Activated CD4-positive, alpha-beta memory T cell treated with anti-CD3 and anti-CD28 coated beads for 36 hours (primary cell): Measurements from ENCODE around the gene RHPN2. TPM values are rescaled to one million over a fixed set of nuclear protein-coding genes. Genes with fewer than 3 reads are reported as not detected.

Experiments used
- CTCF ChIA-PET: fragments of 350-600 bp; sonication (Branson Sonifier 250); formaldehyde crosslinking; loops from one replicate; lab custom pipeline; 2021; ENCODE audit warnings: antibody characterized with exemption, inconsistent platforms; lab: Charles Lee
- POLR2A ChIA-PET: fragments of 350-600 bp; sonication (Branson Sonifier 250); formaldehyde crosslinking; loops from one replicate; lab custom pipeline; 2021; ENCODE audit warnings: antibody characterized with exemption; lab: Charles Lee
- DNase-seq: peaks from one replicate; pipeline ENCODE4 v3.0.0-alpha.2; 2020
- H3K27ac Mint-ChIP-seq: one replicate; pipeline ENCODE4 v1.8.0; 2021; ENCODE audit warnings: mixed read lengths
- H3K27me3 Mint-ChIP-seq: one replicate; pipeline ENCODE4 v1.8.0; 2021; ENCODE audit warnings: mixed read lengths
- H3K36me3 Mint-ChIP-seq: one replicate; pipeline ENCODE4 v1.8.0; 2021; ENCODE audit warnings: mixed read lengths
- H3K4me1 Mint-ChIP-seq: one replicate; pipeline ENCODE4 v1.8.0; 2021; ENCODE audit warnings: low read depth, mixed read lengths
- H3K4me3 Mint-ChIP-seq: one replicate; pipeline ENCODE4 v1.8.0; 2021; ENCODE audit warnings: mild to moderate bottlenecking, mixed read lengths
- H3K9me3 Mint-ChIP-seq: one replicate; pipeline ENCODE4 v1.8.0; 2021; ENCODE audit warnings: mixed read lengths
- intact Hi-C: fragments of 100-400 bp; cut with micrococcal nuclease; formaldehyde crosslinking; loops from one replicate; pipeline ENCODE4 v1.15.1; 2023
- total RNA-seq, 2 experiments: library from RNA; stranded (reverse); gene quantifications; one replicate each; pipeline ENCODE4 v1.2.3, GENCODE V29; 2021

RHPN2 gene
- 1 to 10 TPM; 1.7 to 2.9 TPM for total RNA-seq

- ChIA-PET CTCF (no interaction called here), POLR2A (no interaction called here)
- intact Hi-C loops, result no loop called here
- Mint-ChIP-seq H3K9me3 (no peaks in the 10 kb centered on the region), H3K36me3 (no peaks in the 10 kb centered on the region), H3K4me3 (peak within 1 kb of the TSS; percentile 63), H3K27me3 (peaks cover 27% of the 10 kb centered on the region), H3K4me1 (peaks cover 2% of the 10 kb centered on the region), H3K27ac (no peak within 1 kb of the TSS)
- peak; percentile 73 for DNase-seq
These were observed at the start of gene RHPN2 for GRCh38 chr19:33064792-33065550. TSS of gene RHPN2 (minus strand) at chr19:33064888. CDS start at chr19:33064852, 36 bp downstream.

- ChIA-PET CTCF (interaction anchor here (1.1 kb wide), 1 partner anchor 11 kb away, joined by 7 read pairs; no protein-coding TSS in a partner anchor), POLR2A (no interaction called here)
- Mint-ChIP-seq H3K4me3 (no peak overlapping the region), H3K4me1 (no peaks in the 10 kb centered on the region), H3K27me3 (no peaks in the 10 kb centered on the region), H3K27ac (no peak overlapping the region), H3K36me3 (peaks cover 44% of the 10 kb centered on the region), H3K9me3 (no peaks in the 10 kb centered on the region)
- no peak for DNase-seq
- intact Hi-C loops, result no loop called here
These were observed 49.6 kb upstream of the RHPN2 start for GRCh38 chr19:33114312-33114711.

GRCh38 chr19:33111587-33111986, 46.9 kb upstream of the RHPN2 start:
- POLR2A ChIA-PET, result no interaction called here
- peaks cover 37% of the 10 kb centered on the region for H3K36me3 Mint-ChIP-seq
- CTCF ChIA-PET, result no interaction called here
- H3K27me3 Mint-ChIP-seq, result no peaks in the 10 kb centered on the region
- no peaks in the 10 kb centered on the region for H3K4me1 Mint-ChIP-seq
- intact Hi-C loops, result no loop called here
- DNase-seq, result no peak
- H3K9me3 Mint-ChIP-seq, result no peaks in the 10 kb centered on the region
- H3K4me3 Mint-ChIP-seq, result no peak overlapping the region
- no peak overlapping the region for H3K27ac Mint-ChIP-seq

- no peak for DNase-seq
- POLR2A ChIA-PET, result no interaction called here
- intact Hi-C loops, result no loop called here
These were observed 45.6 kb upstream of the RHPN2 start for GRCh38 chr19:33110137-33110910.

GRCh38 chr19:33108161-33108560, 43.5 kb upstream of the RHPN2 start:
- no peaks in the 10 kb centered on the region for H3K27me3 Mint-ChIP-seq
- peaks cover 35% of the 10 kb centered on the region for H3K36me3 Mint-ChIP-seq
- ChIA-PET CTCF (no interaction called here), POLR2A (no interaction called here)
- H3K27ac Mint-ChIP-seq, result no peak overlapping the region
- intact Hi-C loops, result no loop called here
- H3K4me1 Mint-ChIP-seq, result no peaks in the 10 kb centered on the region
- no peak for DNase-seq
- no peaks in the 10 kb centered on the region for H3K9me3 Mint-ChIP-seq
- no peak overlapping the region for H3K4me3 Mint-ChIP-seq

More at GRCh38 chr19:33110137-33110910, 45.6 kb upstream of the RHPN2 start:
- no peaks in the 10 kb centered on the region for H3K27me3 Mint-ChIP-seq
- no peaks in the 10 kb centered on the region for H3K9me3 Mint-ChIP-seq
- H3K4me1 Mint-ChIP-seq, result no peaks in the 10 kb centered on the region
- peaks cover 33% of the 10 kb centered on the region for H3K36me3 Mint-ChIP-seq
- no peak overlapping the region for H3K4me3 Mint-ChIP-seq
- H3K27ac Mint-ChIP-seq, result no peak overlapping the region
- CTCF ChIA-PET, result interaction anchor here (1.1 kb wide), 1 partner anchor 15 kb away, joined by 3 read pairs; no protein-coding TSS in a partner anchor

GRCh38 chr19:33102893-33103292, 38.2 kb upstream of the RHPN2 start:
- Mint-ChIP-seq H3K27me3 (no peaks in the 10 kb centered on the region), H3K9me3 (no peaks in the 10 kb centered on the region), H3K4me3 (no peak overlapping the region), H3K36me3 (peaks cover 34% of the 10 kb centered on the region), H3K4me1 (no peaks in the 10 kb centered on the region), H3K27ac (no peak overlapping the region)
- ChIA-PET CTCF (no interaction called here), POLR2A (no interaction called here)
- no peak for DNase-seq
- intact Hi-C loops, result no loop called here

GRCh38 chr19:33100894-33101644, 36.4 kb upstream of the RHPN2 start:
- peaks cover 44% of the 10 kb centered on the region for H3K36me3 Mint-ChIP-seq
- H3K4me1 Mint-ChIP-seq, result no peaks in the 10 kb centered on the region
- ChIA-PET CTCF (no interaction called here), POLR2A (no interaction called here)
- H3K27ac Mint-ChIP-seq, result no peak overlapping the region
- H3K9me3 Mint-ChIP-seq, result no peaks in the 10 kb centered on the region
- intact Hi-C loops, result no loop called here
- no peaks in the 10 kb centered on the region for H3K27me3 Mint-ChIP-seq
- no peak for DNase-seq
- no peak overlapping the region for H3K4me3 Mint-ChIP-seq

- Mint-ChIP-seq H3K4me1 (no peaks in the 10 kb centered on the region), H3K27ac (no peak overlapping the region), H3K27me3 (no peaks in the 10 kb centered on the region), H3K4me3 (no peak overlapping the region), H3K36me3 (peaks cover 51% of the 10 kb centered on the region), H3K9me3 (no peaks in the 10 kb centered on the region)
- no peak for DNase-seq
- intact Hi-C loops, result no loop called here
- POLR2A ChIA-PET, result no interaction called here
- CTCF ChIA-PET, result interaction anchor here (1.0 kb wide), 1 partner anchor 408 kb away, joined by 3 read pairs; no protein-coding TSS in a partner anchor
These were observed 33.4 kb upstream of the RHPN2 start for GRCh38 chr19:33098055-33098534.

GRCh38 chr19:33096005-33096404, 31.3 kb upstream of the RHPN2 start:
- no peaks in the 10 kb centered on the region for H3K27me3 Mint-ChIP-seq
- H3K4me1 Mint-ChIP-seq, result no peaks in the 10 kb centered on the region
- intact Hi-C loops, result no loop called here
- H3K36me3 Mint-ChIP-seq, result peaks cover 40% of the 10 kb centered on the region
- no peak overlapping the region for H3K4me3 Mint-ChIP-seq
- ChIA-PET CTCF (no interaction called here), POLR2A (no interaction called here)
- no peaks in the 10 kb centered on the region for H3K9me3 Mint-ChIP-seq
- no peak for DNase-seq
- H3K27ac Mint-ChIP-seq, result no peak overlapping the region

GRCh38 chr19:33094436-33095067, 29.9 kb upstream of the RHPN2 start:
- H3K27ac Mint-ChIP-seq, result no peak overlapping the region
- H3K36me3 Mint-ChIP-seq, result peaks cover 44% of the 10 kb centered on the region
- no peak for DNase-seq
- no peaks in the 10 kb centered on the region for H3K27me3 Mint-ChIP-seq
- no peak overlapping the region for H3K4me3 Mint-ChIP-seq
- intact Hi-C loops, result no loop called here
- no peaks in the 10 kb centered on the region for H3K4me1 Mint-ChIP-seq
- ChIA-PET POLR2A (no interaction called here), CTCF (interaction anchor here (0.7 kb wide), 1 partner anchor 123 kb away, joined by 3 read pairs; no protein-coding TSS in a partner anchor)
- H3K9me3 Mint-ChIP-seq, result no peaks in the 10 kb centered on the region

GRCh38 chr19:33093420-33094210, 28.9 kb upstream of the RHPN2 start:
- ChIA-PET POLR2A (no interaction called here), CTCF (no interaction called here)
- no peak overlapping the region for H3K27ac Mint-ChIP-seq
- H3K36me3 Mint-ChIP-seq, result peaks cover 46% of the 10 kb centered on the region
- H3K4me1 Mint-ChIP-seq, result no peaks in the 10 kb centered on the region
- no peak overlapping the region for H3K4me3 Mint-ChIP-seq
- no peak for DNase-seq
- intact Hi-C loops, result no loop called here
- no peaks in the 10 kb centered on the region for H3K27me3 Mint-ChIP-seq
- H3K9me3 Mint-ChIP-seq, result no peaks in the 10 kb centered on the region
